ENCODE measurements around the gene SIGLEC5.
"Not testable (repeated sequence)": the region's sequence is repeated elsewhere in the genome, so short reads cannot be mapped to it uniquely, and the experiment has no call there.

Gene SIGLEC5

GRCh38 chr19:51630315-51630714 is at the start of gene SIGLEC5:
SIGLEC5 (minus strand) TSS chr19:51630401; CDS start chr19:51630335, 66 bp downstream.
- DNase-seq = not testable (repeated sequence)

GRCh38 chr19:51676566-51677083 is 46.4 kb upstream of the SIGLEC5 start:
- DNase-seq = no peak

- peak in 1 of 2 experiments; percentile 10 for DNase-seq
Observed at GRCh38 chr19:51675911-51676565, 45.8 kb upstream of the SIGLEC5 start.

GRCh38 chr19:51668216-51668615 is 38.0 kb upstream of the SIGLEC5 start:
- DNase-seq = no peak

- DNase-seq = no peak
Observed at GRCh38 chr19:51664997-51665396, 34.8 kb upstream of the SIGLEC5 start.

- no peak for DNase-seq
Observed at GRCh38 chr19:51664131-51664530, 33.9 kb upstream of the SIGLEC5 start.

- no peak for DNase-seq
Observed at GRCh38 chr19:51663650-51664049, 33.4 kb upstream of the SIGLEC5 start.

GRCh38 chr19:51660975-51661600 is 30.9 kb upstream of the SIGLEC5 start:
- DNase-seq = peak; percentile 60 to 70

- DNase-seq = no peak
Observed at GRCh38 chr19:51654783-51655182, 24.6 kb upstream of the SIGLEC5 start.

- no peak for DNase-seq
Observed at GRCh38 chr19:51653162-51653561, 23.0 kb upstream of the SIGLEC5 start.

GRCh38 chr19:51652266-51652665 is 22.1 kb upstream of the SIGLEC5 start:
- no peak for DNase-seq

GRCh38 chr19:51651216-51651846 is 21.1 kb upstream of the SIGLEC5 start:
- DNase-seq = no peak

GRCh38 chr19:51647318-51647717 is 17.1 kb upstream of the SIGLEC5 start:
- no peak for DNase-seq

- not testable (repeated sequence) for DNase-seq
Observed at GRCh38 chr19:51646730-51647129, 16.5 kb upstream of the SIGLEC5 start, which contains the start of gene SIGLEC14. SIGLEC14 (minus strand) TSS chr19:51646825; CDS start chr19:51646759, 66 bp downstream.

- no peak for DNase-seq
Observed at GRCh38 chr19:51644636-51645271, 14.6 kb upstream of the SIGLEC5 start.

GRCh38 chr19:51641648-51642047 is 11.4 kb upstream of the SIGLEC5 start:
- DNase-seq = no peak

GRCh38 chr19:51640386-51640785 is 10.2 kb upstream of the SIGLEC5 start:
- no peak for DNase-seq

- no peak for DNase-seq
Observed at GRCh38 chr19:51639916-51640315, 9.7 kb upstream of the SIGLEC5 start.

GRCh38 chr19:51637362-51637978 is 7.3 kb upstream of the SIGLEC5 start:
- no peak for DNase-seq

GRCh38 chr19:51632126-51632525 is 1.9 kb upstream of the SIGLEC5 start:
- no peak for DNase-seq

GRCh38 chr19:51628153-51628939 is 1.9 kb downstream of the SIGLEC5 start:
- no peak for DNase-seq

Measured in NCI-H524 (cell line).